ENCODE measurements around the gene HSPG2.
A peak's percentile ranks its signal among the peaks of the same experiment; 100 is the strongest.

DNA sequence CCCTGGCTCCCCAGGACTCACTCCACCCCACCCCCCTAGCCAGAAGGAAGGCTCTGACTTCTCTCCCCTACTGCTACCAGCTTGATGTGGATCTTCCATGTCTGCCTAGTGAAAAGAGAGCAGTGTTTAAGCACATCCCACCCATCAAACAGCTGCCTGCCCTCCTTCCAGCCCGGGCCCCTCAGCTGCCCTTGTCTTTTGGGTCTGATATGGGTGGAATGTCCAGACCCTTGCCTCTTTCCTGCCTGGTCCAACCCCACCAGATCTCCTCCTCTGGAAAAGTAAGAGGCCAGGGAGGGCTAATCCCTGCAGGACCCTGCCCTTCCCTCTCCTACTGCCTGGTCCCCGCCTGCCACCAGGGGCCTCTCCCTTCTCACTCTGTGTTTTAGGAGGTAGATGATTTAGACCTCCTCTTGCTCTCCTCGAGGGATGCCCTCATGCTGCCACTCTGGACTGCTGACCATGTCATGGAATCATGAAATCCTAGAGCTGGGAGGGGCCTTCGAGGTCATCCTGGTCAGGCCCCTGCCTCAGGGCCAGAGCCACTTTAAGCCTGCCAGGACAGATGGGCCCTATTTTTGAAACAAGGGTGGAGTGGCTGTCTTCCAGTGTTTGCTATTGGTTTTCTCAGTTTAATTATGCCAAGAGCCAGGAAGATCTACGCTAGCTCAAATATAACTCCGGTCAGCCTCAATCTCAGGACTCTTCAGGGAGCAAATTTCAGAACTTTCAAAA is 15.8 kb upstream of the HSPG2 start:
- TF ChIP-seq, protein P1, sequence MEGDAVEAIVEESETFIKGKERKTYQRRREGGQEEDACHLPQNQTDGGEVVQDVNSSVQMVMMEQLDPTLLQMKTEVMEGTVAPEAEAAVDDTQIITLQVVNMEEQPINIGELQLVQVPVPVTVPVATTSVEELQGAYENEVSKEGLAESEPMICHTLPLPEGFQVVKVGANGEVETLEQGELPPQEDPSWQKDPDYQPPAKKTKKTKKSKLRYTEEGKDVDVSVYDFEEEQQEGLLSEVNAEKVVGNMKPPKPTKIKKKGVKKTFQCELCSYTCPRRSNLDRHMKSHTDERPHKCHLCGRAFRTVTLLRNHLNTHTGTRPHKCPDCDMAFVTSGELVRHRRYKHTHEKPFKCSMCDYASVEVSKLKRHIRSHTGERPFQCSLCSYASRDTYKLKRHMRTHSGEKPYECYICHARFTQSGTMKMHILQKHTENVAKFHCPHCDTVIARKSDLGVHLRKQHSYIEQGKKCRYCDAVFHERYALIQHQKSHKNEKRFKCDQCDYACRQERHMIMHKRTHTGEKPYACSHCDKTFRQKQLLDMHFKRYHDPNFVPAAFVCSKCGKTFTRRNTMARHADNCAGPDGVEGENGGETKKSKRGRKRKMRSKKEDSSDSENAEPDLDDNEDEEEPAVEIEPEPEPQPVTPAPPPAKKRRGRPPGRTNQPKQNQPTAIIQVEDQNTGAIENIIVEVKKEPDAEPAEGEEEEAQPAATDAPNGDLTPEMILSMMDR (IDR thresholded peaks at IDR 0.05 in 2 of 3, conservative IDR thresholded peaks at IDR 0.05 in 1 of 3; ENCODE audit: insufficient read depth in 2 of 3, low read depth in 1 of 3, low read length in 3 of 3): peak in 1 of 3 experiments; percentile 29; a peak in 1 of 6 replicates
- TF ChIP-seq L3MBTL2 (IDR thresholded peaks at IDR 0.05) (no peak), MCM3 (IDR thresholded peaks at IDR 0.05) (no peak)
- TF ChIP-seq, protein P2, sequence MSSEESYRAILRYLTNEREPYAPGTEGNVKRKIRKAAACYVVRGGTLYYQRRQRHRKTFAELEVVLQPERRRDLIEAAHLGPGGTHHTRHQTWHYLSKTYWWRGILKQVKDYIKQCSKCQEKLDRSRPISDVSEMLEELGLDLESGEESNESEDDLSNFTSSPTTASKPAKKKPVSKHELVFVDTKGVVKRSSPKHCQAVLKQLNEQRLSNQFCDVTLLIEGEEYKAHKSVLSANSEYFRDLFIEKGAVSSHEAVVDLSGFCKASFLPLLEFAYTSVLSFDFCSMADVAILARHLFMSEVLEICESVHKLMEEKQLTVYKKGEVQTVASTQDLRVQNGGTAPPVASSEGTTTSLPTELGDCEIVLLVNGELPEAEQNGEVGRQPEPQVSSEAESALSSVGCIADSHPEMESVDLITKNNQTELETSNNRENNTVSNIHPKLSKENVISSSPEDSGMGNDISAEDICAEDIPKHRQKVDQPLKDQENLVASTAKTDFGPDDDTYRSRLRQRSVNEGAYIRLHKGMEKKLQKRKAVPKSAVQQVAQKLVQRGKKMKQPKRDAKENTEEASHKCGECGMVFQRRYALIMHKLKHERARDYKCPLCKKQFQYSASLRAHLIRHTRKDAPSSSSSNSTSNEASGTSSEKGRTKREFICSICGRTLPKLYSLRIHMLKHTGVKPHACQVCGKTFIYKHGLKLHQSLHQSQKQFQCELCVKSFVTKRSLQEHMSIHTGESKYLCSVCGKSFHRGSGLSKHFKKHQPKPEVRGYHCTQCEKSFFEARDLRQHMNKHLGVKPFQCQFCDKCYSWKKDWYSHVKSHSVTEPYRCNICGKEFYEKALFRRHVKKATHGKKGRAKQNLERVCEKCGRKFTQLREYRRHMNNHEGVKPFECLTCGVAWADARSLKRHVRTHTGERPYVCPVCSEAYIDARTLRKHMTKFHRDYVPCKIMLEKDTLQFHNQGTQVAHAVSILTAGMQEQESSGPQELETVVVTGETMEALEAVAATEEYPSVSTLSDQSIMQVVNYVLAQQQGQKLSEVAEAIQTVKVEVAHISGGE (CRISPR knock-in tag; IDR thresholded peaks at IDR 0.05): no peak
